ENCODE results near the gene PPM1M.

DNA sequence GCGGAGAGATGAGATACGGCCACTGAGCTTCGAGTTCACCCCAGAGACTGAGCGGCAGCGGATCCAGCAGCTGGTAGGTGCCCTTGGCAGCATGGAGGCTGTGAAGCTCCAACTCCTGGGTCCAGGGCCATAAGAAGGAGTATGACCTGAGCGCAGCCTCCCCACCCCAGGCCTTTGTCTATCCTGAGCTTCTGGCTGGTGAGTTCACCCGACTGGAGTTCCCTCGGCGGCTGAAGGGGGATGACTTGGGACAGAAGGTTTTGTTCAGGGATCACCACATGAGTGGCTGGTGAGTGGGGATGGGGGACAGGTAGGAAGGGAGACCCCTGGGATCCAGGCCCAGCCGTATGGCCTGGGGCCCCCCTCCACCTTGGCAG is 2.6 kb downstream of the PPM1M start:
- TF ChIP-seq EZH2 (IDR thresholded peaks at IDR 0.05; ENCODE audit: insufficient read depth, poor library complexity, severe bottlenecking) = no peak
- TF ChIP-seq EZH2phosphoT487 (IDR thresholded peaks at IDR 0.05; ENCODE audit: insufficient read depth, low read depth) = no peak
